H1 (cell line): ENCODE data around the gene CFAP74. TPM values are rescaled to one million over a fixed set of nuclear protein-coding genes. Genes with fewer than 3 reads are reported as not detected.
A peak's percentile ranks its signal among the peaks of the same experiment; 100 is the strongest.

Experiments used
- CTCF ChIP-seq, 3 experiments: IDR thresholded peaks; 1 replicate in 2 of 3; 2 replicates in 1 of 3; pipeline versions ENCODE4 v1.5.1 to v1.6.1; 2011; ENCODE audit warnings: low read length in 3 of 3, mild to moderate bottlenecking in 3 of 3, inconsistent platforms in 2 of 3, low read depth in 1 of 3, moderate library complexity in 1 of 3; ENCODE audit not compliant: insufficient read depth in 1 of 3; ENCODE audit errors: control extremely low read depth in 1 of 3
- GTF2F1 ChIP-seq: IDR thresholded peaks from 2 replicates; pipeline ENCODE4 v1.6.1; 2012; ENCODE audit warnings: low read depth, low read length, improper control_type of control experiment, borderline replicate concordance
- MAX ChIP-seq: IDR thresholded peaks from 2 replicates; pipeline ENCODE4 v1.6.1; 2012; ENCODE audit warnings: inconsistent platforms
- SIN3A ChIP-seq, 2 experiments: IDR thresholded peaks in 1 of 2; conservative IDR thresholded peaks in 1 of 2; 2 replicates each; pipeline ENCODE4 v1.6.1; 2011 to 2012; ENCODE audit warnings: low read length in 2 of 2, improper control_type of control experiment in 1 of 2, low read depth in 1 of 2, mild to moderate bottlenecking in 1 of 2
- SP1 ChIP-seq: IDR thresholded peaks from 2 replicates; pipeline ENCODE4 v1.6.1; 2011; ENCODE audit warnings: low read depth, low read length
- SUZ12 ChIP-seq: fragments of 200-600 bp; sonication (generic); IDR thresholded peaks from 2 replicates; pipeline ENCODE4 v1.6.1; 2012; ENCODE audit warnings: mild to moderate bottlenecking, inconsistent platforms, low read length, moderate library complexity, mixed read lengths
- TBP ChIP-seq: IDR thresholded peaks from 2 replicates; pipeline ENCODE4 v1.6.1; 2011; ENCODE audit warnings: low read depth, low read length, improper control_type of control experiment
- polyA plus RNA-seq, 7 experiments: library from polyadenylated mRNA; depleted of rRNA in 3 of 7; stranded (reverse) in 5 of 7; unstranded in 2 of 7; fragments of >200 nt in 5 of 7; fragments of 200-250 nt in 2 of 7; gene quantifications; 1 replicate in 5 of 7; 2 replicates in 1 of 7; 4 replicates in 1 of 7; pipeline versions ENCODE4 v1.2.1 to v1.2.3, GENCODE V29; 2011 to 2013; ENCODE audit warnings: missing spikeins in 2 of 7, mixed read lengths in 2 of 7
- total RNA-seq: library from RNA; stranded (reverse); fragmentation: NEBNext Ultra II Directional; extraction: Animal tissue kit (Norgen Biotek cat#: 25700); gene quantifications from 2 replicates; pipeline ENCODE4 v1.2.1, GENCODE V29; 2021

The CFAP74 gene
- total and polyA plus RNA-seq, 2 of the 8 experiments (the other 6 are each of a cell fraction or from before 2014, with no cell fraction given) = 0.09 to 0.20 TPM

- TF ChIP-seq CTCF (IDR thresholded peaks at IDR 0.05; ENCODE audit: control extremely low read depth in 1 of 3, insufficient read depth in 1 of 3, low read depth in 1 of 3, low read length in 3 of 3) (peak in 2 of 3 experiments; percentile 71 to 84; a peak in 3 of 4 replicates), GTF2F1 (no peak), SP1 (peak; percentile 73; the same call in 1 of the 2 replicates), MAX (peak; percentile 99), TBP (peak; percentile 29; the same call in 1 of the 2 replicates), SIN3A (conservative IDR thresholded peaks at IDR 0.05 in 1 of 2, IDR thresholded peaks at IDR 0.05 in 1 of 2; ENCODE audit: low read depth in 1 of 2, low read length in 2 of 2) (0 out of 4 replicates have a peak, but pooled peaks of 1 of the 2 experiments have one; percentile 52), SUZ12 (no peak)
Observed at GRCh38 chr1:2049225-2049717, 45.7 kb upstream of the CFAP74 start (continued).
